ENCODE results near the gene ADAMTS18.
"Not testable (repeated sequence)": the region's sequence is repeated elsewhere in the genome, so short reads cannot be mapped to it uniquely, and the experiment has no call there.

The ADAMTS18 gene

DNA sequence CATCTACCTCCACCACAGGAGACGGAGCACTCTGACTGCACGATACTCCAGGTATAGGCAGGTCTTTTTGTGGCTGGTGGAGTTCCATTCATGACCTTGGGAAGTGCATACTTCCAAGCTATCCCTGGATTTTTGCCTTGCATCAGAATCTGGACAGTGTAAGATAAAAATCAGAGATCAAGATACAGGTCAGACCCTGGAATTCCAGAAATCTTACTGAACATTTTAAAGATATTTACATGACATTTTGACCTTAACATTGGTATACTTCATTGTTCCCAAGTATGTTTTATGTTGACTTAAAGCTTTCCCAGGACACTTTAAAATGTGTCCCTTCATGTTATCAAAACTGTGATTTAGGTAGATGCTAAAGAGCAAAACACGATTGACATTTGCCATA, 134.6 kb downstream of the ADAMTS18 start:
- no peak for DNase-seq
- in situ Hi-C loops (cut with MboI; ENCODE audit: low pct_unique_long_range_greater_than_20kb, low sequenced_read_pairs): no loop called here

- no peak for DNase-seq
- in situ Hi-C loops (cut with MboI; ENCODE audit: low pct_unique_long_range_greater_than_20kb, low sequenced_read_pairs): no loop called here
Observed at GRCh38 chr16:77299395-77299794, 135.4 kb downstream of the ADAMTS18 start.

DNA sequence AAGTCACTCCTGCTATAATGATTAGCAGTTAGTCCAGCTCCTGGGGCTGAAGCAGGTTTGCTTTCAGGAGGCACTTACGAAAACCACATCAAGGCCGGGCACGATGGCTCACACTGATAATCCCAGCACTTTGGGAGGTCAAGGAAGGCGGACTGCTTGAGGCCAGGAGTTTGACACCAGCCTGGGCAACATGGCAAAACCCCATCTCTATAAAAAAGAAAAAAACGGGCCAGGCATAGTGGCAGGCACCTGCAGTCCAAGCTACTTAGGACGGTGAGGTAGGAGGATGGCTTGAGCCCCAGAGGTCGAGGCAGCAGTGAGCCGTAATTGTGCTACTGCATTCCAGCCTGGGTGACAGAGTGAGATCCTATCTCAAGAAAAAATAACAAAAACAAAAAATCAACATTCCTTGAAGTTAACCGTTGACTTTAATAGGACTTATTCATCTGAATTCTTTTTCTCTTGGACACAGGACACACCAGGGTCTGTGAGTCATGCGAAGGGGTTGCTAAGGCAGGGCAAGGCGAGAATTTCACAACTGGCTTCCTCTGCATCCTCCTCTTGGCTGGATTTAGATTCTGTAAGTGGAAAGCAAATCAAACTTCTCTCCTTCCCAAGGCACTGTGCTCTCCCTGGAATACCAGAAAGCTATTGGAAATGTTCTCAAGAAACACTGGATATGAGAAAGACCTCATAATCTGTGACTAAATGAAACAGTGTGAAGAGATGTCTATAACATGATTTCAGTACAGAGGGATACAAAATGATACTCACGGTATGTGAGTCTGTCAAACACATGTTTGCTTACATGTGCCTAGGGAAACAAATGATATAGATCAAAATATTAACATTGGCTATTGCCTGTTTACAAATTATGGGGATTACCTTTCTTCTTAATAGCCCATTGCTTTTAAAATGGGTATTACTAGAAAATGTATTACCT, 136.1 kb downstream of the ADAMTS18 start:
- in situ Hi-C loops (cut with MboI; ENCODE audit: low pct_unique_long_range_greater_than_20kb, low sequenced_read_pairs): no loop called here
- DNase-seq: no peak

GRCh38 chr16:77297996-77298395, 136.8 kb downstream of the ADAMTS18 start:
- in situ Hi-C loops (cut with MboI; ENCODE audit: low pct_unique_long_range_greater_than_20kb, low sequenced_read_pairs): no loop called here
- DNase-seq: no peak

GRCh38 chr16:77295896-77296295, 138.9 kb downstream of the ADAMTS18 start:
- in situ Hi-C loops (cut with MboI; ENCODE audit: low pct_unique_long_range_greater_than_20kb, low sequenced_read_pairs): no loop called here
- DNase-seq: no peak

GRCh38 chr16:77290451-77291115, 144.3 kb downstream of the ADAMTS18 start:
- in situ Hi-C loops (cut with MboI; ENCODE audit: low pct_unique_long_range_greater_than_20kb, low sequenced_read_pairs): no loop called here
- no peak for DNase-seq

DNA sequence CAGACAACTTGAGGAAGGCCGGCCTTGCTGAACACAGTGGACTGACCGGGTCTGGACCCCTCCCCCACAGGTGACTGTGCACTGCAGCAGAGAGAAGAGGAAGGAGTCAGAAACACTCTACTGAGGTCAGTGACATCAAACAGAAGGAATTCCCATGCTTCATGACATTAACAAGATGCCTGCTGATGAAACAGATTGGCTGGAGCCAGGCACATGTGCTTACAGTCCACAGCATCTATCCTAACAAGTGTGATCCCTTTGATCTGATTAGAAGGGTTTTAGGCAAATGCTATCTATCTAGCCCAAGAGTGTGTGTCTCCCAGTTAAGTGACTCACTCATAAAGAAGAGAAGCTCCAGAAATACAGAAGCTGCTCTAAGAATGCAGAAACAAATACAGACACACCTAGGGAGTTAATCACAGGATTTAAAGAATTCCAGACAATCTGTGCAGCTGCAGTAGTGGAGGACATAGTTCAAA, 145.5 kb downstream of the ADAMTS18 start:
- in situ Hi-C loops (cut with MboI; ENCODE audit: low pct_unique_long_range_greater_than_20kb, low sequenced_read_pairs): no loop called here
- DNase-seq: no peak

DNA sequence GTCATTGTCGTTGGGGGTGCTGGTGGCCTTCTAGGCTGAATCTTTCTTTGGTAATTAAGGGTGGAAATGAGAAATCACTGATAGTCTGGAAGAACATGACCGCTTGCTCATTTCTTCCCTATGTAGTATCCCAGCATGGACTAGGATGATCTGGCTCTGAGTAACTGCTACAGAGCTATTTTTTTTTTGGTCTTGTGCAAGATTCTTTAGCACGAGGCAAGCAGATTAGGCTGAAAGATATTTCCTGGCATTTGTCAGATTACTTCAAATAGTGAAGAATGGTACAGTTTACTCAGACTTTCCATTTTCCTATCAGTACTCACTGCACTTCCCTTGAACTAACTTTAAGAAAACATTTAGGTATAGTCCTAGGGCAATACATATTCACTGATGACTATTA, 146.6 kb downstream of the ADAMTS18 start:
- in situ Hi-C loops (cut with MboI; ENCODE audit: low pct_unique_long_range_greater_than_20kb, low sequenced_read_pairs): no loop called here
- DNase-seq: no peak

DNA sequence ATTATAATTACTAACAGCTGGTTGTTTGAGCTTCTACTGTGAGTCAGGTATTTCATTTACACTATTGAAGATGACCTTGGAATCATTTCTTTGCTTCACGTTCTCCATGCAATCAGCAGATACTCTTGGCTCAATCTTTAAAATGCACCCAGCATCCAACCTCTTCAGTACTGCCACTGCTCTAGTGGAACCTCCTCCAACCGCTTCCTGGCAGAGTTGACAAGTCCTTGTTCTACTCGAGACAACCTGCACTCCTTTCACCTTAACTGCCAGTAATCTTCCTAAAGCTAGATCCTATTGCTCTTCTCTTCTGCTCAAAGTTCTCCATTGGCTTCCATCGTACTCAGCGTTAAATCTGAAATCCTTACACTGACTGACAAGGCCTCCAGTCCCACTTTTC, 149.2 kb downstream of the ADAMTS18 start:
- in situ Hi-C loops (cut with MboI; ENCODE audit: low pct_unique_long_range_greater_than_20kb, low sequenced_read_pairs): no loop called here
- no peak for DNase-seq

DNA sequence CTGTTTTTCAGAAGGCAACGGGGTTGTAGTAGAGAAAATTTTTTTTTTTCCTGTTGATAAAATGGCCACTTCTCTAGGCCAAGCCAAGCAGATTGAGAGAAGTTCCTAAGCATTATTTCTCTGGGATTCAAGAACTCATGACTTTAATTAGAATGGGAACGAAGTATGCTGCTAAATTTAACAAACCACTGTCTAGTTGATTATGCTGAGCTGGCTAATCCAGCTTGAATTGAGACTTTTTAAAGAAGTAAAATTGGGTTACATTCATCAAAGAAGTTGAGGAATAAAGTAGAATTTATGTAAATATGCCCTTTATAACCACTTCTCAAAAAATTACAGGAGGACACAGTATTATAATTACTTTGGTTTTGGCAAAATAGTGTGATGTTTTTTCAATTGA, 152.5 kb downstream of the ADAMTS18 start:
- in situ Hi-C loops (cut with MboI; ENCODE audit: low pct_unique_long_range_greater_than_20kb, low sequenced_read_pairs): no loop called here
- no peak for DNase-seq

- DNase-seq; in situ Hi-C loops (cut with MboI; ENCODE audit: low pct_unique_long_range_greater_than_20kb, low sequenced_read_pairs): not testable (repeated sequence)
Observed at GRCh38 chr16:77279316-77279715, 155.5 kb downstream of the ADAMTS18 start.

- DNase-seq: no peak
- in situ Hi-C loops (cut with MboI; ENCODE audit: low pct_unique_long_range_greater_than_20kb, low sequenced_read_pairs): no loop called here
Observed at GRCh38 chr16:77277571-77277970, 157.3 kb downstream of the ADAMTS18 start.

DNA sequence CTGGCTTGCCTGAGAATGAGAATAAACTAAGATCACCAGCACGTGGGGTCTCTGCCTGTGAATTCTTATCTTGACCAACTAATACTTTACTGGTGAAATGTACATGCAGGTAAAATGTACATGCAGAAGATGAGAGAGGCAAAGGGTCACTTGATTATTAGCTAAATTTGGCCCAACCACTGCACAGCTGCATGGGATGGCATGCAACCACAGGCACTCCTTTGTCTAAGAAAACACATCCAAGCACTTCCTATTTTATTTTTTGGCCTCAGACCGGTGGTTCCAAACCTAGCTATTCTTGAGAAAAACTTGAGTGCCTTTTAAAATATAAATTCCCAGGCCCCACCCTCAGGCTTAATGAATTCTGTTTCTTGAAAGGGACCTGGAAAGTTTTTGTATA, 157.7 kb downstream of the ADAMTS18 start:
- no peak for DNase-seq
- in situ Hi-C loops (cut with MboI; ENCODE audit: low pct_unique_long_range_greater_than_20kb, low sequenced_read_pairs): no loop called here

DNA sequence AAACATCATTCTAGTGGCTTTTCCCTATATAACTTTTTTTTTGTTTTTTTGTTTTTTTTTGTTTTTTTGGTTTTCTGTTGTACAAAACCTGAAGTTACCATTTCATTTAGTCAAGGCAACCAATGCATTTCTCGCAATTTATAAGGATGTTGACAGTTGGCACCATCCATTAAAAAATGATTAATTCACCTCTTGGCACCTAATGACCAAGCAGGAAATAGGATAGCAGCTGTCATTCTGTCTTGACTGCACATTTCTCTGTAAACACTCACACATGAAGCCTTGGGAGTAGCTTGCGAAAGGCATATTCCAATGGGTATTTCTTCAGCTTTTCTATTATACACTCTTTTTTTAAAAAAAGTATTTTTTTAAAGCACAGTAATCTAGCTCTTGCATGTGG, 158.2 kb downstream of the ADAMTS18 start:
- in situ Hi-C loops (cut with MboI; ENCODE audit: low pct_unique_long_range_greater_than_20kb, low sequenced_read_pairs): no loop called here
- no peak for DNase-seq

GRCh38 chr16:77275303-77275702, 159.5 kb downstream of the ADAMTS18 start:
- in situ Hi-C loops (cut with MboI; ENCODE audit: low pct_unique_long_range_greater_than_20kb, low sequenced_read_pairs): not testable (repeated sequence)

GRCh38 chr16:77273815-77274214, 161.0 kb downstream of the ADAMTS18 start:
- in situ Hi-C loops (cut with MboI; ENCODE audit: low pct_unique_long_range_greater_than_20kb, low sequenced_read_pairs): no loop called here
- no peak for DNase-seq

More at GRCh38 chr16:77275303-77275702, 159.5 kb downstream of the ADAMTS18 start:
- DNase-seq: not testable (repeated sequence)

DNA sequence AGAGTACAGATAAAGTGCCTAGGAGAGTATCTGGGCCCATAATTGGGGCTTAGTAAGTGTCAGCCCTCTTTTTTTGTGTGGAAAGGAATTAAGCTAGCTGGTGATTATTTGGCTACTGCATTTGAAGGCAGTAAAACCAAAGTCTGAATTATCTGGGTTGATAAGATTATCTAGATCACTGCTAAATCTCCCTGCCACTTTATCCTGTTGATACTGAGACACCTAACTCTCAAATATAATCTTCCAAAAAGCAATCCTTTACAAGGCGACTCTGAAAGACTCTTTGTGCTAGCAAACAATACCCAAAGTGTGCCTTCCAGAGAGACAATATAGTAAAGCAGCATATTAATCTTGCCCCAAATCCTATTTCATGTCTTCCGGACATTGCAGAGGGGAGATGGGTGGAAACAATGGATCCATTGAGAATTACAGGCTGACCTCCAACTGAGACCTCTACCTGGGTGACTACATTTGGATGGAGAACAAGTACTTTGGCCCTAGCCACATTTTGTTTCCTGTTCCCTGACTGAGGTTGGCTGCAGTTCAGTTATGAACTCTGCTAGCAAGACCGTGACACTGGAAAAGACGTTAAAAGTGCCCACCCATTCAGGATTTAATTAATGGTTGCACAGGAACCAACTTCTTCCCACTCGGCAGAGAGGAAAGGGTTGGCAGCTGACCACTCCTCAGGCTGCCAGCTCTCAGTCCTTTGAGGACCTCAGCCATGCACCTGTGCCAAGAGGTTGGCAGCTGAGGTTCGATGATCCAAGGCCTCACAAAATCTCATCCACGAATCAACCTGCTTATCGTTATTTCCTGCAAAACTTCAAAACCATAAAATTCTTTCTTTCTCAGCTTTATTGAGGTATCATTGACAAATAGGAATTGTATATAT, 163.1 kb downstream of the ADAMTS18 start:
- no peak for DNase-seq
- in situ Hi-C loops (cut with MboI; ENCODE audit: low pct_unique_long_range_greater_than_20kb, low sequenced_read_pairs): no loop called here

GRCh38 chr16:77266185-77266584, 168.6 kb downstream of the ADAMTS18 start:
- DNase-seq; in situ Hi-C loops (cut with MboI; ENCODE audit: low pct_unique_long_range_greater_than_20kb, low sequenced_read_pairs): not testable (repeated sequence)

GRCh38 chr16:77262971-77263370, 171.9 kb downstream of the ADAMTS18 start:
- in situ Hi-C loops (cut with MboI; ENCODE audit: low pct_unique_long_range_greater_than_20kb, low sequenced_read_pairs): no loop called here

More at GRCh38 chr16:77262971-77263370, 171.9 kb downstream of the ADAMTS18 start:
- no peak for DNase-seq

All from KBM-7 (cell line).